ENCODE data around the gene OR52R1.

DNA sequence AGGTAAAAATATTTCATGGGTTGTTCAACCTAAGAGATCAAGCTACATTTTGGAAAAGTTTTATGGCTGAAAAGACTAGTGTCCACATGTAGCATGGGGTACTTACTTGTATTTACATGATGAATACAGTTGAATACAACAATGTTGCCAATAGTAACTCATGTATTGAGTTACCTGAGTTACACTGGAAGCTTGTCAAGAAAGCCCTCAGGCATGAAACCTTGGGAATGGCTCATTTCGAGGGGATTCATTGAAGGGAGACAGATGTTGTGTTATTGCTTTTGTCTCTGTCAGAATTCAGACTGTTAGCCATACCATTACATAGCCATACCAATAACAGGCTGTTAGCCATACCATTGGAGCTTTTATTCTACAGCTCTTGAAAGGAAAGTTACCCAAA lies 26.2 kb upstream of the OR52R1 start:
- TF ChIP-seq JUND (IDR thresholded peaks at IDR 0.05; ENCODE audit: low read depth, low read length) (no peak), RB1 (IDR thresholded peaks at IDR 0.05; ENCODE audit: borderline replicate concordance) (no peak), POLR2AphosphoS5 (IDR thresholded peaks at IDR 0.05; ENCODE audit: low read length) (no peak), CHD2 (IDR thresholded peaks at IDR 0.05; ENCODE audit: borderline replicate concordance, low read depth, low read length) (no peak), GABPA (IDR thresholded peaks at IDR 0.05; ENCODE audit: low read depth) (no peak), ZNF274 (IDR thresholded peaks at IDR 0.05; ENCODE audit: insufficient read depth, insufficient read length) (no peak), ETV6 (conservative IDR thresholded peaks at IDR 0.05 in 1 of 2, IDR thresholded peaks at IDR 0.05 in 1 of 2; ENCODE audit: borderline replicate concordance in 1 of 2, low read depth in 1 of 2) (no peak), HDAC2 (IDR thresholded peaks at IDR 0.05) (no peak), HDGF (IDR thresholded peaks at IDR 0.05) (no peak), POLR2A (IDR thresholded peaks at IDR 0.05; ENCODE audit: low read depth, low read length) (no peak)
- TF ChIP-seq, protein P1, sequence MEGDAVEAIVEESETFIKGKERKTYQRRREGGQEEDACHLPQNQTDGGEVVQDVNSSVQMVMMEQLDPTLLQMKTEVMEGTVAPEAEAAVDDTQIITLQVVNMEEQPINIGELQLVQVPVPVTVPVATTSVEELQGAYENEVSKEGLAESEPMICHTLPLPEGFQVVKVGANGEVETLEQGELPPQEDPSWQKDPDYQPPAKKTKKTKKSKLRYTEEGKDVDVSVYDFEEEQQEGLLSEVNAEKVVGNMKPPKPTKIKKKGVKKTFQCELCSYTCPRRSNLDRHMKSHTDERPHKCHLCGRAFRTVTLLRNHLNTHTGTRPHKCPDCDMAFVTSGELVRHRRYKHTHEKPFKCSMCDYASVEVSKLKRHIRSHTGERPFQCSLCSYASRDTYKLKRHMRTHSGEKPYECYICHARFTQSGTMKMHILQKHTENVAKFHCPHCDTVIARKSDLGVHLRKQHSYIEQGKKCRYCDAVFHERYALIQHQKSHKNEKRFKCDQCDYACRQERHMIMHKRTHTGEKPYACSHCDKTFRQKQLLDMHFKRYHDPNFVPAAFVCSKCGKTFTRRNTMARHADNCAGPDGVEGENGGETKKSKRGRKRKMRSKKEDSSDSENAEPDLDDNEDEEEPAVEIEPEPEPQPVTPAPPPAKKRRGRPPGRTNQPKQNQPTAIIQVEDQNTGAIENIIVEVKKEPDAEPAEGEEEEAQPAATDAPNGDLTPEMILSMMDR (IDR thresholded peaks at IDR 0.05 in 2 of 3, conservative IDR thresholded peaks at IDR 0.05 in 1 of 3; ENCODE audit: control insufficient read depth in 2 of 3, extremely low read depth in 1 of 3, insufficient read depth in 1 of 3, low read depth in 3 of 3, low read length in 3 of 3): no peak
- TF ChIP-seq, protein P2, sequence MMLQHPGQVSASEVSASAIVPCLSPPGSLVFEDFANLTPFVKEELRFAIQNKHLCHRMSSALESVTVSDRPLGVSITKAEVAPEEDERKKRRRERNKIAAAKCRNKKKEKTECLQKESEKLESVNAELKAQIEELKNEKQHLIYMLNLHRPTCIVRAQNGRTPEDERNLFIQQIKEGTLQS (IDR thresholded peaks at IDR 0.05; ENCODE audit: borderline replicate concordance, extremely low read depth, low read depth, low read length): no peak
